Prostate gland (tissue), 2 donors: ENCODE measurements around the gene EVC2. TPM values are rescaled to one million over a fixed set of nuclear protein-coding genes. Genes with fewer than 3 reads are reported as not detected.

ENCODE experiments used
- DNase-seq: peaks from one replicate; pipeline ENCODE4 v3.0.0-alpha.2; 2019; ENCODE audit warnings: low spot score
- H3K27ac ChIP-seq, 2 donors: fragments of 200-600 bp; sonication (generic); 2 replicates each; pipeline ENCODE4 v1.5.1; 2017 to 2019
- H3K27me3 ChIP-seq: fragments of 200-600 bp; sonication (generic); replicated peaks from 2 replicates; pipeline ENCODE4 v1.5.1; 2019; ENCODE audit not compliant: insufficient read depth
- H3K36me3 ChIP-seq, 2 donors: fragments of 200-600 bp; sonication (generic); 1 replicate in 1 of 2; 2 replicates in 1 of 2; pipeline versions ENCODE4 v1.5.1 to v1.8.1; 2017 to 2019
- H3K4me1 ChIP-seq: fragments of 200-600 bp; sonication (generic); replicated peaks from 2 replicates; pipeline ENCODE4 v1.5.1; 2019
- H3K4me3 ChIP-seq, 2 donors: fragments of 200-600 bp; sonication (generic); 2 replicates each; pipeline ENCODE4 v1.5.1; 2017 to 2019
- H3K9me3 ChIP-seq: fragments of 200-600 bp; sonication (generic); 2 replicates; pipeline ENCODE4 v1.5.1; 2017
- CTCF ChIP-seq, 4 experiments: fragments of 200-600 bp in 2 of 4; fragments of 450-650 bp in 2 of 4; sonication (generic) in 2 of 4; IDR thresholded peaks; 1 replicate in 3 of 4; 2 replicates in 1 of 4; pipeline ENCODE4 v1.5.1; 2016 to 2019; ENCODE audit warnings: antibody characterized with exemption in 4 of 4, mild to moderate bottlenecking in 2 of 4, moderate library complexity in 2 of 4
- POLR2A ChIP-seq: fragments of 450-650 bp; IDR thresholded peaks from one replicate; pipeline ENCODE4 v1.6.1; 2016; ENCODE audit warnings: antibody characterized with exemption, mild to moderate bottlenecking
- POLR2AphosphoS5 ChIP-seq: sonication (generic); formaldehyde crosslinking; IDR thresholded peaks from one replicate; pipeline ENCODE4 v1.6.1; 2017; ENCODE audit warnings: antibody characterized with exemption
- WGBS: methylation state at CpG from one replicate; pipeline ENCODE4 v1.1.5; 2018; 5-methylcytosine and 5-hydroxymethylcytosine counted together
- intact Hi-C: fragments of 100-400 bp; cut with DNase I; formaldehyde crosslinking; loops from one replicate; pipeline ENCODE4 v1.14.2; 2022
- total RNA-seq, 2 donors: library from RNA; depleted of rRNA; stranded (reverse); fragments of >200 nt; gene quantifications; one replicate each; pipeline ENCODE4 v1.1.0, GENCODE V29; 2016

EVC2 gene
- total RNA-seq, 2 donors from 2014 or later = 7.6 to 11.0 TPM

GRCh38 chr4:5618051-5618960 is 90.1 kb downstream of the EVC2 start:
- TF ChIP-seq POLR2A (no peak), POLR2AphosphoS5 (no peak), CTCF (IDR thresholded peaks at IDR 0.05) (no peak)
- H3K36me3 ChIP-seq = peaks cover 0 to 6% of the 10 kb centered on the region in 2 donors
- no peaks in the 10 kb centered on the region for H3K4me1 ChIP-seq
- H3K27ac ChIP-seq = no peak overlapping the region
- intact Hi-C loops = no loop called here
- no peak overlapping the region for H3K4me3 ChIP-seq
- H3K27me3 ChIP-seq = no peaks in the 10 kb centered on the region
- no peak for DNase-seq
- 88% methylated on average over 11 of the region's 11 CpGs for WGBS
- no peaks in the 10 kb centered on the region for H3K9me3 ChIP-seq

GRCh38 chr4:5616331-5616950 is 91.9 kb downstream of the EVC2 start:
- no peaks in the 10 kb centered on the region for H3K27me3 ChIP-seq
- TF ChIP-seq CTCF (IDR thresholded peaks at IDR 0.05) = no peak
- no peak for DNase-seq
- no peak overlapping the region for H3K4me3 ChIP-seq
- H3K4me1 ChIP-seq = no peaks in the 10 kb centered on the region
- no peak overlapping the region for H3K27ac ChIP-seq
- intact Hi-C loops = no loop called here
- WGBS = 89% methylated on average over 16 of the region's 16 CpGs
- no peaks in the 10 kb centered on the region for H3K9me3 ChIP-seq
- H3K36me3 ChIP-seq = no peaks in the 10 kb centered on the region

GRCh38 chr4:5615496-5616075 is 92.8 kb downstream of the EVC2 start:
- WGBS = 53% methylated on average over 10 of the region's 10 CpGs
- no peak overlapping the region for H3K4me3 ChIP-seq
- TF ChIP-seq POLR2A (no peak), POLR2AphosphoS5 (no peak), CTCF (IDR thresholded peaks at IDR 0.05) (no peak)
- no peak for DNase-seq
- H3K36me3 ChIP-seq = no peaks in the 10 kb centered on the region
- intact Hi-C loops = no loop called here
- no peaks in the 10 kb centered on the region for H3K27me3 ChIP-seq
- H3K9me3 ChIP-seq = no peaks in the 10 kb centered on the region
- H3K4me1 ChIP-seq = no peaks in the 10 kb centered on the region
- H3K27ac ChIP-seq = no peak overlapping the region

GRCh38 chr4:5611750-5612149 is 96.6 kb downstream of the EVC2 start:
- 40% methylated on average over 5 of the region's 5 CpGs for WGBS
- no peak overlapping the region for H3K4me3 ChIP-seq
- TF ChIP-seq POLR2A (no peak), POLR2AphosphoS5 (no peak), CTCF (IDR thresholded peaks at IDR 0.05) (no peak)
- H3K27me3 ChIP-seq = no peaks in the 10 kb centered on the region
- no peaks in the 10 kb centered on the region for H3K9me3 ChIP-seq
- no peaks in the 10 kb centered on the region for H3K36me3 ChIP-seq
- H3K27ac ChIP-seq = no peak overlapping the region
- H3K4me1 ChIP-seq = no peaks in the 10 kb centered on the region
- no peak for DNase-seq
- intact Hi-C loops = no loop called here
